Ovary (tissue), 3 donors: ENCODE results near the gene ACO2.

ENCODE experiments used
- EP300 ChIP-seq: sonication (generic); formaldehyde crosslinking; IDR thresholded peaks from one replicate; pipeline ENCODE4 v1.6.1; 2017; ENCODE audit warnings: antibody characterized with exemption
- POLR2A ChIP-seq: fragments of 450-650 bp; IDR thresholded peaks from one replicate; pipeline ENCODE4 v1.6.1; 2017; ENCODE audit warnings: antibody characterized with exemption, mild to moderate bottlenecking, moderate library complexity
- TF ChIP-seq, protein P1 (sequence below), 3 donors: fragments of 450-650 bp in 2 of 3; fragments of 200-600 bp in 1 of 3; IDR thresholded peaks; one replicate each; pipeline versions ENCODE4 v1.5.1 to v1.8.0; 2016 to 2022; ENCODE audit warnings: antibody characterized with exemption in 3 of 3, mild to moderate bottlenecking in 1 of 3
- donor health status: DM: no; HTN: no; CAD: no.

DNA sequence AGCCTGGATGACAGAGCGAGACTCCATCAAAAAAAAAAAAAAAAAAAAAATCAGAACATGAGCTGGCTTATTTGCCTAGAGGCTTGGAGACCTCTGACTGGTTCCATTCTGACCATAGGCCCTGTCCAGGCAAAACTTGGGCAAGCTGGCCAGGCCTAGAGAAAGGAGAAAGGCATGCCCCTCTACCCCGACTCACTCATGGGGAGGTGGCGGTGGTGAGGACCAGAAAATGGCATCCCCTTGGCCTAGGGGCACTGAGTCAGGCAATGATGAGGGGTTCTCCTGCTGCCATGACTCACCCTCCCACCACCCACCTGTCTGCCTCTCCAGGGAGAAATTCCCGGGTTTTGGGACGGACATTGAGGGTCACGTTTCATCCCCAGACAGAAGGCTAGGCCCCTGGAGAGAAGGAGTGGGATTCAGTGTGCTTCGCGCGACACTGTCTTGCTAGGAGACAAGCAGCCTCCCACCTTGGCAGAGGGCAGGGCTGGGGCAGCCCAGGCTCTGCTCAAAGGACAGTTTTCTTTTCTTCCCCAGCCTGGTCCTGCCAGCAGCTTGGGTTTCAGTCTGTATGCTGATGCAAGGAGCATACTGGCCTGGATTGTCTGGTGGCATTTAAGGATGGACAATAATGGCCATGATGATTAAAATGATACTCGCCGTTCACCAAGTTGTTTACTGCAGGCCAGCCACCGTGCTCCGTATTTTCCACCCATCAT is 39.5 kb upstream of the ACO2 start:
- TF ChIP-seq, protein P1, sequence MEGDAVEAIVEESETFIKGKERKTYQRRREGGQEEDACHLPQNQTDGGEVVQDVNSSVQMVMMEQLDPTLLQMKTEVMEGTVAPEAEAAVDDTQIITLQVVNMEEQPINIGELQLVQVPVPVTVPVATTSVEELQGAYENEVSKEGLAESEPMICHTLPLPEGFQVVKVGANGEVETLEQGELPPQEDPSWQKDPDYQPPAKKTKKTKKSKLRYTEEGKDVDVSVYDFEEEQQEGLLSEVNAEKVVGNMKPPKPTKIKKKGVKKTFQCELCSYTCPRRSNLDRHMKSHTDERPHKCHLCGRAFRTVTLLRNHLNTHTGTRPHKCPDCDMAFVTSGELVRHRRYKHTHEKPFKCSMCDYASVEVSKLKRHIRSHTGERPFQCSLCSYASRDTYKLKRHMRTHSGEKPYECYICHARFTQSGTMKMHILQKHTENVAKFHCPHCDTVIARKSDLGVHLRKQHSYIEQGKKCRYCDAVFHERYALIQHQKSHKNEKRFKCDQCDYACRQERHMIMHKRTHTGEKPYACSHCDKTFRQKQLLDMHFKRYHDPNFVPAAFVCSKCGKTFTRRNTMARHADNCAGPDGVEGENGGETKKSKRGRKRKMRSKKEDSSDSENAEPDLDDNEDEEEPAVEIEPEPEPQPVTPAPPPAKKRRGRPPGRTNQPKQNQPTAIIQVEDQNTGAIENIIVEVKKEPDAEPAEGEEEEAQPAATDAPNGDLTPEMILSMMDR (IDR thresholded peaks at IDR 0.05) = no peak
- no peak for TF ChIP-seq EP300
- TF ChIP-seq POLR2A = no peak
